ENCODE results near the gene FANCD2OS. TPM values are rescaled to one million over a fixed set of nuclear protein-coding genes. Genes with fewer than 3 reads are reported as not detected.
"Not testable (repeated sequence)": the region's sequence is repeated elsewhere in the genome, so short reads cannot be mapped to it uniquely, and the experiment has no call there.

Gene FANCD2OS
- total RNA-seq, 1 experiment from 2014 or later: not detected

DNA sequence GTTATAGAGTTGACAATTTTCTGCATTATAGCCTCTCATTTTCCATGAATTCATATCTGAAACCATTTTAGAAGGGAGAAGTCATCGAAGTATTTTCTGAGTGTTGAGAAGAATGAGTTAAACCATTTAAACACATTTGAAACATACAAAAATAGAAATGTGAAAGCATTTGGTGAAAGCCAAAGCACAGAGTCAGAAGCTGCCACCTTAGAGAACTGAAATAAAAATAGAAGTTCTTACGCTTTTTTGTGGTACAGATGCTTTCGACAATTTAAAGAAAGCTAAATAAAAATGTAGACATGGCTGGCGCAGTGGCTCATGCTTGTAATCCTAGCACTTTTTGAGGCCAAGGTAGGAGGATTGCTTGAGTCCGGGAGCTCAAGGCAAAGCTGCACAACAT, 9.0 kb downstream of the FANCD2OS start:
- DNase-seq (ENCODE audit: extremely low read depth, low read depth): no peak

DNA sequence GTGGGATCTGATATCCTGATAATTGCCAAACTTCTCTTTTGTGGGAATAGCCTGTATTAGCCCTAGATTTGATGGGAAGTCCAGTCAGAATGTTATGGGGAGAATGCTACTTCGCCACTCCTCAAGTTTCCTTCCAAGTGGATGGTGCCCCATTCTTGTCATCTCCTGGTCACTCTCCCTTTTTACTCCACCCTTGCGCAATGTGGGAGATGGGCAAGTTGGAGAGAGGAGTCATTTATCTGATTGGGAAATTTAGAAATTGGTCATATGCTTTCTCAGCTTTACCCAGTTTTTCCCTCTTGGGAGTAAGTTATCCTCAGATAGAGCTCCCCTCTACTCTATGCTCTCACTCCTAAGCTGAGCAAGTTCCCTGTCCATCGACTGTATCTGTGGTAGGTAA, 14.4 kb downstream of the FANCD2OS start:
- no peak for DNase-seq (ENCODE audit: extremely low read depth, low read depth)

DNA sequence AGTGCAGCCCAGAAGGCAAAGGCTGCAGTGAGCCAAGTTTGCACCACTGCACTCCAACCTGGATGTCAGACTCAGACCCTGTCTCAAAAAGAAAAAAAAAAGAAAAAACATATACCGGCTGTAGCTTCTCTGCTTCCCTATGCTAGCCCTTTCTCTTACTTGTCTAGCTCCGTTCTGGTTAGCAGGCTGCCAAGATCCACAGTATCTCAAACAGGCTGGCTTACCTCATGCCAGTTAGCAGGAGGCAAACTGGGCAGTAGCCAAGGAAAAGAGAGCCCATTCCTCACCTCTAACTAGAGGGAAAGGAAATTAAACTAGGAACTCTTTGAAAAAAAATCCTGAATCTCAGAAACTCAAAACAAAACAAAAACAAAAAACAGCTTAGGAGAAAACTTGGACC, 16.7 kb downstream of the FANCD2OS start:
- not testable (repeated sequence) for DNase-seq (ENCODE audit: extremely low read depth, low read depth)

DNA sequence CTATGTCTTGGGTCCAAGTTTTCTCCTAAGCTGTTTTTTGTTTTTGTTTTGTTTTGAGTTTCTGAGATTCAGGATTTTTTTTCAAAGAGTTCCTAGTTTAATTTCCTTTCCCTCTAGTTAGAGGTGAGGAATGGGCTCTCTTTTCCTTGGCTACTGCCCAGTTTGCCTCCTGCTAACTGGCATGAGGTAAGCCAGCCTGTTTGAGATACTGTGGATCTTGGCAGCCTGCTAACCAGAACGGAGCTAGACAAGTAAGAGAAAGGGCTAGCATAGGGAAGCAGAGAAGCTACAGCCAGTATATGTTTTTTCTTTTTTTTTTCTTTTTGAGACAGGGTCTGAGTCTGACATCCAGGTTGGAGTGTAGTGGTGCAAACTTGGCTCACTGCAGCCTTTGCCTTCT, 17.3 kb downstream of the FANCD2OS start:
- DNase-seq (ENCODE audit: extremely low read depth, low read depth): not testable (repeated sequence)

DNA sequence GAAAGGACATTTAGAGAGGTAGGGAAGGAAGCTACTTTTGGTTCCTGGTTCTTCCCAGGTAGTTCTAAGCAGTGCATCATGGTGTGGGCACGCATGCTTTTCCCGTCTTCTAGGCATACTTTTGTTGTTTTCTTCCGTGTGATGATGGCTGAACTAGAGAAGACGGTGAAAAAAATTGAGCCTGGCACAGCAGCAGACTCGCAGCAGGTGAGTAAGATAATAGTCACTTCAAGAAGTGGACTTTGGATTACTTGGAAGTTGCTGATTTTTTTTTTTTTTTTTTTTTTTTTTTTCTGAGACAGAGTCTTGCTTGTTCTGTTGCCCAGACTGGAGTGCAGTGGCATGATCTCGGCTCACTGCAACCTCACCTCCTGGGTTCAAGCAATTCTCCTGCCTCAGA, 17.9 kb downstream of the FANCD2OS start:
- DNase-seq (ENCODE audit: extremely low read depth, low read depth): no peak

DNA sequence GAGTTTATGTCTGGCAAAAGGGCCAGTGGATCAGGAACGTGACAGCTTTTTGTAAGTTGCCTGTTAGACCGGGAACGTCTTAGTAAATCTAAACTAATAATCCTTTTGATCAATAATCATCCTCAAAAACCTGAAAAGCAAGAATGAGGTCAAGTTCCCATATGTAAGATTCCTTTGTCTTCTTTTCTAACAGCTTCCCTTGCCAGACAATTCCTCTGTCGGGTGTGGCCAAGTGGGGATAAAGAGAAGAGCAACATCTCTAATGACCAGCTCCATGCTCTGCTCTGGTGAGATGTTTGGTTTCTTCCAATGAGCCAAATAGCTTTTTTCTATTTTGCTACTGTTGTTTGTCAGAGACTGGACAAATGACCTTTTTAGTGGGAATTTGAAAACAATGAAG, 19.8 kb downstream of the FANCD2OS start:
- DNase-seq (ENCODE audit: extremely low read depth, low read depth): no peak

DNA sequence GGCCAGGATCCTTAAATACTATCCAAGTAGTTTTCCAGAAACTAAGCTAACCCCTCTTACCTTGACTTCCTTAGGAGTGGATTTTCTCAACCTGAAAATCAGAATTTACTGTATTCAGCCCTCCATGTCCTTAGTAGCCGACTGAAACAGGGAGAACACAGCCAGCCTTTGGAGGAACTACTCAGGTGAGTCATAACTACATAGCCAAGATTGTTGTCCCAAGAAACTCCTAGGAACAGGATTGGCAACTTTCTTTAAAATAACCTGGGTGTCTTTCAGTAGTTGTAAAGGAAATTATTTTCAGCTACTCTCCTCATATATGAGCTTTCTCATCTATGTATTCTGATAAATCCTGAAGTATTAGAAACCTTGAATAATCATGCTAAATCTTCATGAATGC, 22.3 kb downstream of the FANCD2OS start:
- DNase-seq (ENCODE audit: extremely low read depth, low read depth): no peak

DNA sequence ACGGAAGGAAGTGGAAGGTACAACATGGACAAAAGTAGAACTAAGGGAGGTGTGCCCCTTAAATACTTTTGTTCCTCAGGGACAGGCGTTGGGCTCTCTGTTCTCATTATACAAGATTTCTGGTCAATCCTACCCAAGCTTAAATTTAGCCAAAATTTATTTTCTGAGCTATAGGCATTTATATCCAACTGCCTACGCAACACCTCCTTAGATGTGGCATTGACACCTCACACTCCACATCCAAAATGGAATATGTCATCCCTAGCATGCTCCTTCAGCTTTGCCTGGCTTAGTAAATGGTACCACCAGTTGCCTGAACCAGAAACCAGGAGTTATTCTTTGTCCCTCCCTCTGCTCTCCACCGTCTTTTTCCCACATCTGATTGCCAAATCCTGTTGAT, 26.2 kb downstream of the FANCD2OS start:
- no peak for DNase-seq (ENCODE audit: extremely low read depth, low read depth)

DNA sequence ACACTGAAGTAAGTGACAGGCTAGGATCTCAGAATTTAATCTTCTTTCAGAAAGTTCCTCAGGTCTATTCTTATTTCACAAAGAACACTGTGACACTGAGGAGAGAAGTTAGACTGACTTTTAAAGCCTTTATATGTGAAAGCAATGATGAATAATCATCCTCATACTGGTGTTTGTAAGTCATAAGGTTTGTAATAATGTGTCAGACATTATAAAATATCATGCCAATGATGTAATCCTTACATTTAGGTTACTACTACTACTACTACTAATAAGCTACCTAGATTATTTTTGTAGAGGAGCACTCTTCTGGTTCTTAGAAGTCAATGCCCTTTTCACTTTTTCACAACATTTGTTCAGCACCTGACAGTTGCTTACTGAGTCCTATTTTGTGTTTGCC, 33.4 kb downstream of the FANCD2OS start:
- no peak for DNase-seq (ENCODE audit: extremely low read depth, low read depth)

DNA sequence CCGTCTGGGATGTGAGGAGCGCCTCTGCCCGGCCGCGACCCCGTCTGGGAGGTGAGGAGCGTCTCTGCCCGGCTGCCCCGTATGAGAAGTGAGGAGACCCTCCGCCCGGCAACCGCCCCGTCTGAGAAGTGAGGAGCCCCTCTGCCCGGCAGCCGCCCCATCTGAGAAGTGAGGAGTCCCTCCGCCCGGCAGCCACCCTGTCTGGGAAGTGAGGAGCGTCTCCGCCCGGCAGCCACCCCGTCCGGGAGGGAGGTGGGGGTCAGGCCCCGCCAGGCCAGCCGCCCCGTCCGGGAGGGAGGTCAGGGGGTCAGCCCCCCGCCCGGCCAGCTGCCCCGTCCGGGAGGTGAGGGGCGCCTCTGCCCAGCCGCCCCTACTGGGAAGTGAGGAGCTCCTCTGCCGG, 38.0 kb downstream of the FANCD2OS start:
- DNase-seq (ENCODE audit: extremely low read depth, low read depth): not testable (repeated sequence)

DNA sequence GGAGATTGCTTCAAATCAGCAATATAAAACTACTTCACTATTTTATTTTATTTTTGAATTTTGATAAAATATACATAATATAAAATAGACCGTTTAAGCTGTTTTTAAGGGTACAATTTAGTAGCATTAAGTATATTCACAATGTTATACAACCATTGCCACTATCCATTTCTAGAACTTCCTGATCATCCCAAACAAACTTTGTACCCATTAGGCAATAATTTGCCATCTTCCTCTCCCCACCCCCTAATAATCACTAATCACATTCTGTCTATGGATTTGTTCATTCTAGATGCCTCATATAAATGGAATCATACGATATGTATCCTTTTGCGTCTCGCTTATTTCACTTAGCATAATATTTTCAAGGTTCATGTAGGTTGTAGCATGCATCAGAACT, 53.0 kb downstream of the FANCD2OS start:
- no peak for DNase-seq (ENCODE audit: extremely low read depth, low read depth)

Other genes with a start within 250 kb of the FANCD2OS start
- gene CIDEC, start 228.0 kb downstream of the FANCD2OS start, total RNA-seq (2014; rRNA removed; shearing (Covaris generic)): not detected in 2 replicates
- 30.2 and 35.3 TPM in 2 replicates for gene JAGN1, start 217.6 kb downstream of the FANCD2OS start, total RNA-seq (2014; rRNA removed; shearing (Covaris generic))
- gene IL17RE, start 205.4 kb downstream of the FANCD2OS start, total RNA-seq (2014; rRNA removed; shearing (Covaris generic)): 0.12 and 0.23 TPM in 2 replicates
- gene IL17RC, start 191.2 kb downstream of the FANCD2OS start, total RNA-seq (2014; rRNA removed; shearing (Covaris generic)): 18.7 and 24.4 TPM in 2 replicates
- gene CRELD1, start 174.4 kb downstream of the FANCD2OS start, total RNA-seq (2014; rRNA removed; shearing (Covaris generic)): 12.8 and 13.6 TPM in 2 replicates
- 0.45 and 0.72 TPM in 2 replicates for gene PRRT3, start 155.8 kb downstream of the FANCD2OS start, total RNA-seq (2014; rRNA removed; shearing (Covaris generic))
- 63.7 and 71.2 TPM in 2 replicates for gene EMC3, start 121.4 kb downstream of the FANCD2OS start, total RNA-seq (2014; rRNA removed; shearing (Covaris generic))
- 18.2 and 21.0 TPM in 2 replicates for gene FANCD2, start 81.8 kb downstream of the FANCD2OS start, total RNA-seq (2014; rRNA removed; shearing (Covaris generic))
- gene BRK1, start 7.4 kb upstream of the FANCD2OS start, total RNA-seq (2014; rRNA removed; shearing (Covaris generic)): 75.0 and 86.3 TPM in 2 replicates
- gene VHL, start 33.5 kb upstream of the FANCD2OS start, total RNA-seq (2014; rRNA removed; shearing (Covaris generic)): 42.4 and 52.4 TPM in 2 replicates
- 2.1 and 2.2 TPM in 2 replicates for gene IRAK2, start 56.7 kb upstream of the FANCD2OS start, total RNA-seq (2014; rRNA removed; shearing (Covaris generic))
- gene TATDN2, start 140.2 kb upstream of the FANCD2OS start, total RNA-seq (2014; rRNA removed; shearing (Covaris generic)): 7.2 and 10.1 TPM in 2 replicates
- not detected in 2 replicates for gene GHRL, start 184.7 kb upstream of the FANCD2OS start, total RNA-seq (2014; rRNA removed; shearing (Covaris generic))
- gene SEC13, start 212.9 kb upstream of the FANCD2OS start, total RNA-seq (2014; rRNA removed; shearing (Covaris generic)): 87.8 and 88.7 TPM in 2 replicates